Measurements from ENCODE around the gene SLC35G3. TPM values are rescaled to one million over a fixed set of nuclear protein-coding genes. Genes with fewer than 3 reads are reported as not detected.

The SLC35G3 gene
- total and polyA plus RNA-seq, 8 donors: 0.12 TPM; not detected in 7

DNA sequence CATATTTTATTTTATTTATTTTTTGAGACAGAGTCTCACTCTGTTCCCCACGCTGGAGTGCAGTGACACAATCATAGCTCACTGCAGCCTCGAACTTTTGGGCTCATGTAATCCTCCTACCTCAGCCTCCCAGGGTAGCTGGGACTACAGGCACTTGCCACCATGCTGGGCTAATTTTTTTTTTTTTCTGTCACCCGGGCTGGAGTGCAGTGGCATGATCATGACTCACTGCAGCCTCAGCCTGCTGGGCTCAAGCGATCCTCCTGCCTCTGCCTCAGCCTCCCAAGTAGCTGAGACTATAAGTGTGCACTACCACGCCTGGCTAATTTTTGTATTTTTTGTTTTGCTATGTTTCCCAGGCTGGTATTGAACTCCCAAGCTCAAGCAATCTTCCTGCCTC lies 29.5 kb downstream of the SLC35G3 start:
- no peak overlapping the region for H3K4me3 ChIP-seq
- no peak overlapping the region for H3K27ac ChIP-seq
- 73 to 79% (median 76%) methylated on average over 5 of the region's 5 CpGs for WGBS, 5 donors
- no peaks in the 10 kb centered on the region for H3K9me3 ChIP-seq
- intact Hi-C loops (cut with DNase I; ENCODE audit: low total_unique reads): no loop called here
- peaks cover 0 to 16% (median 6%) of the 10 kb centered on the region in 3 donors for H3K27me3 ChIP-seq
- no peak for DNase-seq
- H3K36me3 ChIP-seq: no peaks in the 10 kb centered on the region
- no peak for TF ChIP-seq POLR2A (IDR thresholded peaks at IDR 0.05)
- no peak for TF ChIP-seq POLR2AphosphoS5 (IDR thresholded peaks at IDR 0.05)
- no peak for TF ChIP-seq EP300 (IDR thresholded peaks at IDR 0.05)
- TF ChIP-seq CTCF (IDR thresholded peaks at IDR 0.05): no peak
- no peaks in the 10 kb centered on the region for H3K4me1 ChIP-seq

- Histone ChIP-seq H3K27ac (no peak overlapping the region), H3K27me3 (peaks cover 0 to 14% (median 6%) of the 10 kb centered on the region in 3 donors), H3K36me3 (no peaks in the 10 kb centered on the region), H3K4me3 (no peak overlapping the region), H3K9me3 (no peaks in the 10 kb centered on the region), H3K4me1 (no peaks in the 10 kb centered on the region)
- TF ChIP-seq POLR2A (IDR thresholded peaks at IDR 0.05): no peak
- TF ChIP-seq CTCF (IDR thresholded peaks at IDR 0.05): no peak
- TF ChIP-seq POLR2AphosphoS5 (IDR thresholded peaks at IDR 0.05): no peak
- TF ChIP-seq EP300 (IDR thresholded peaks at IDR 0.05): no peak
- 91 to 97% (median 92%) methylated on average over 7 of the region's 7 CpGs for WGBS, 5 donors
- no peak for DNase-seq
- intact Hi-C loops (cut with DNase I; ENCODE audit: low total_unique reads): no loop called here
Observed at GRCh38 chr17:35163886-35164285, 30.3 kb downstream of the SLC35G3 start.

GRCh38 chr17:35162755-35163154 lies 31.4 kb downstream of the SLC35G3 start:
- intact Hi-C loops (cut with DNase I; ENCODE audit: low total_unique reads): no loop called here
- no peaks in the 10 kb centered on the region for H3K4me1 ChIP-seq
- H3K9me3 ChIP-seq: no peaks in the 10 kb centered on the region
- no peak for TF ChIP-seq EP300 (IDR thresholded peaks at IDR 0.05)
- H3K27ac ChIP-seq: no peak overlapping the region
- 70 to 88% (median 81%) methylated on average over 4 of the region's 4 CpGs for WGBS, 5 donors
- H3K36me3 ChIP-seq: no peaks in the 10 kb centered on the region
- H3K27me3 ChIP-seq: peaks cover 0 to 14% (median 6%) of the 10 kb centered on the region in 3 donors
- DNase-seq: no peak
- H3K4me3 ChIP-seq: no peak overlapping the region

DNA sequence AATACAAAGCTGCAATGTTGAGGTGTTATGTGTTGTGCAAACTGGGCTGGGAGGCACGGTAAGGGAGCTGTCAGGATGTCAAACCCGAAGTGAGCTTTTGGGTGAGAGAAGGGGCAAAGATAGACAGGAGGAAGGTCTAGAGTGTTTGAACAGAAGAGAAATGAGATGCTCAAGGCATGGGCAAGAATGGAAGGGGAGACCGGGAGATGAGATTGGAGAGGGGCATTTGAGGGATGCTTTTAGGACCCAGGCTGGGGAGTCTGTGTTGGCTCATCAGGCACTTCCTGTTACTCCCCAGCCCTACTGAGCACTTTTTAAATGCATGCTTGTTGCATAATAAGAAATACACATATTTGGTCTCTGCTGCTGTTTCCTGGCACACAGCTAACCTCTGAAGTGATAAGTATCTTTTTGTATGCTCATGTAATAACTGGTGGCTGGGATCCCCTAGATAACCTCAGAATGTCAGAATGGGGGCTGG lies 32.9 kb downstream of the SLC35G3 start:
- Histone ChIP-seq H3K36me3 (no peaks in the 10 kb centered on the region), H3K27ac (no peak overlapping the region), H3K27me3 (peaks cover 0 to 11% (median 6%) of the 10 kb centered on the region in 3 donors), H3K4me1 (no peaks in the 10 kb centered on the region), H3K9me3 (no peaks in the 10 kb centered on the region), H3K4me3 (no peak overlapping the region)
- DNase-seq: no peak
- intact Hi-C loops (cut with DNase I; ENCODE audit: low total_unique reads): no loop called here
- no peak for TF ChIP-seq CTCF (IDR thresholded peaks at IDR 0.05)
- 53 to 71% (median 63%) methylated on average over 3 of the region's 3 CpGs for WGBS, 5 donors

GRCh38 chr17:35160354-35161201 lies 33.6 kb downstream of the SLC35G3 start:
- Histone ChIP-seq H3K4me1 (no peaks in the 10 kb centered on the region), H3K27ac (no peak overlapping the region), H3K36me3 (no peaks in the 10 kb centered on the region), H3K27me3 (peaks cover 0 to 9% (median 6%) of the 10 kb centered on the region in 3 donors), H3K9me3 (no peaks in the 10 kb centered on the region), H3K4me3 (no peak overlapping the region)
- TF ChIP-seq POLR2A (IDR thresholded peaks at IDR 0.05): no peak
- no peak for TF ChIP-seq EP300 (IDR thresholded peaks at IDR 0.05)
- no peak for TF ChIP-seq CTCF (IDR thresholded peaks at IDR 0.05)
- no peak for TF ChIP-seq POLR2AphosphoS5 (IDR thresholded peaks at IDR 0.05)
- DNase-seq: no peak
- WGBS, 5 donors: 66 to 76% (median 74%) methylated on average over 13 of the region's 13 CpGs
- intact Hi-C loops (cut with DNase I; ENCODE audit: low total_unique reads): no loop called here

All from stomach (tissue), 9 donors.